ENCODE measurements around the gene PLXNA4.

DNA sequence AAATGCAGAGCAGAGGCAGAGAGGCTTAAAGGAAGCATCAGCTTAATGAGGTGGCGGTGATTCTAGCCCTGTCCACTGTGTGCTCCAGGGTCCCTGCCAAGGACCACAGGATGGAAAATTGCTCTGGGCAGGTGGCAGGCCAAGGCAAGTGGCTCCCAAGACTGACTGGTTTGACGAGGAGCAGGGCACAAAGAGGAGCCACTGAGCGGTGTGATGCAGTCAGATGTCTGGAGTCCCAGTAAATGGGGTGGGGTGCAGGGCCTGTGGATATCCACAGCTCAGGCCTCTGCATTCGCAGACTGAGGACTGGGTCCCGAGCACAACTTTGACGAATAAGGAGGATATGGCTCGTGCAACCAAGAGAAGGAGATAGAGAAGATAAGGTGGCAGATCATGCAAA is 385.6 kb downstream of the PLXNA4 start:
- TF ChIP-seq, protein P1, sequence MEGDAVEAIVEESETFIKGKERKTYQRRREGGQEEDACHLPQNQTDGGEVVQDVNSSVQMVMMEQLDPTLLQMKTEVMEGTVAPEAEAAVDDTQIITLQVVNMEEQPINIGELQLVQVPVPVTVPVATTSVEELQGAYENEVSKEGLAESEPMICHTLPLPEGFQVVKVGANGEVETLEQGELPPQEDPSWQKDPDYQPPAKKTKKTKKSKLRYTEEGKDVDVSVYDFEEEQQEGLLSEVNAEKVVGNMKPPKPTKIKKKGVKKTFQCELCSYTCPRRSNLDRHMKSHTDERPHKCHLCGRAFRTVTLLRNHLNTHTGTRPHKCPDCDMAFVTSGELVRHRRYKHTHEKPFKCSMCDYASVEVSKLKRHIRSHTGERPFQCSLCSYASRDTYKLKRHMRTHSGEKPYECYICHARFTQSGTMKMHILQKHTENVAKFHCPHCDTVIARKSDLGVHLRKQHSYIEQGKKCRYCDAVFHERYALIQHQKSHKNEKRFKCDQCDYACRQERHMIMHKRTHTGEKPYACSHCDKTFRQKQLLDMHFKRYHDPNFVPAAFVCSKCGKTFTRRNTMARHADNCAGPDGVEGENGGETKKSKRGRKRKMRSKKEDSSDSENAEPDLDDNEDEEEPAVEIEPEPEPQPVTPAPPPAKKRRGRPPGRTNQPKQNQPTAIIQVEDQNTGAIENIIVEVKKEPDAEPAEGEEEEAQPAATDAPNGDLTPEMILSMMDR (IDR thresholded peaks at IDR 0.05; ENCODE audit: insufficient read depth, low read depth, low read length), result no peak
- TF ChIP-seq EZH2 (IDR thresholded peaks at IDR 0.05; ENCODE audit: insufficient read depth, low read length), result no peak

All from astrocyte (in vitro differentiated cells and primary cell).